Measurements from ENCODE around the gene COA7.

The COA7 gene

DNA sequence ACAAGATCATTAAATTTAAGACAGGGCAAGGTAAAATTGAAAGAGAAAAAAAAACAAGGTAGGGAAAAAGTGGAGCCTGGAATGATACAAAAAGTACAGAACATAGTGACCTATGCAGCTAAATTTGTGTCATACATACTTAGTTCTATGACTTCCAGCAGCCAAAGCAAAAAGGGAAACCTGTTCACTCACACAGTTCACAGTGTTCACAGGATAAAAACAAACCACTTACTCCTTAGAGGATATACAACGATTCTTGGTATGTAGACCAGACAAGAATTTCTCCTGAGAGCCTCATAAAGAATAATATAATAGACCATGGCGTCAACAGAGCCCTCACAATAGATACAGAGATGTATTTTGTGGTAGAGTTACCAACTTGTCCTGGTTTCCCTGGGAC is 27.5 kb downstream of the COA7 start:
- no peaks in the 10 kb centered on the region for H3K27me3 ChIP-seq (ENCODE audit: control insufficient read depth in 1 of 2, insufficient read depth in 2 of 2, low read length in 2 of 2)
- H3K4me3 ChIP-seq (ENCODE audit: low read depth in 1 of 2, low read length in 2 of 2) = no peak overlapping the region
- H3K9ac ChIP-seq (ENCODE audit: low read depth in 1 of 2, low read length in 2 of 2) = no peak overlapping the region
- no peaks in the 10 kb centered on the region for H3K4me1 ChIP-seq (ENCODE audit: control insufficient read depth in 1 of 2, insufficient read depth in 2 of 2, low read length in 2 of 2)
- no peaks in the 10 kb centered on the region for H3K9me3 ChIP-seq (ENCODE audit: control insufficient read depth in 1 of 2, low read length in 2 of 2)
- no peaks in the 10 kb centered on the region for H3K36me3 ChIP-seq (ENCODE audit: control insufficient read depth in 1 of 2, insufficient read depth in 2 of 2, low read length in 2 of 2)
- no peak overlapping the region for H3K27ac ChIP-seq (ENCODE audit: low read depth, low read length)

DNA sequence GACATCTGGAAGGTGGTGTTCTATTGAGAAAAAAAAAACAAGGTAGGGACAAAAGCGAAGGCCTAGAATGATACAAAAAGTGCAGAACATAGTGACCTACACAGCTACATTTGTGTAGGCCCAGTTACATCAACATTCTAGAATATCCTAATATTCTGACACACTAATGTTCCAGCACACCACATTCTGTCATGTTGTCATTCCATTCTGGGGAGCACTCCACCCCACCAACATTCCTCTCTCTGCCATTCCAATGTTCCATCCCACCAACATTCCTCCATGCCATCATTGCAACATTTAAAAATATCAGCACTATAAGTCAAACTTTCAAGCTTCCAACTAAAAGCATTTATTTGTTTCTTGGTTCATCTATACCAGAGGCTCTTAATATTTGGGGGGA is 28.5 kb downstream of the COA7 start:
- Histone ChIP-seq H3K27me3 (ENCODE audit: control insufficient read depth in 1 of 2, insufficient read depth in 2 of 2, low read length in 2 of 2) (no peaks in the 10 kb centered on the region), H3K27ac (ENCODE audit: low read depth, low read length) (no peak overlapping the region), H3K9me3 (ENCODE audit: control insufficient read depth in 1 of 2, low read length in 2 of 2) (no peaks in the 10 kb centered on the region), H3K36me3 (ENCODE audit: control insufficient read depth in 1 of 2, insufficient read depth in 2 of 2, low read length in 2 of 2) (no peaks in the 10 kb centered on the region), H3K9ac (ENCODE audit: low read depth in 1 of 2, low read length in 2 of 2) (no peak overlapping the region), H3K4me1 (ENCODE audit: control insufficient read depth in 1 of 2, insufficient read depth in 2 of 2, low read length in 2 of 2) (no peaks in the 10 kb centered on the region), H3K4me3 (ENCODE audit: low read depth in 1 of 2, low read length in 2 of 2) (no peak overlapping the region)

DNA sequence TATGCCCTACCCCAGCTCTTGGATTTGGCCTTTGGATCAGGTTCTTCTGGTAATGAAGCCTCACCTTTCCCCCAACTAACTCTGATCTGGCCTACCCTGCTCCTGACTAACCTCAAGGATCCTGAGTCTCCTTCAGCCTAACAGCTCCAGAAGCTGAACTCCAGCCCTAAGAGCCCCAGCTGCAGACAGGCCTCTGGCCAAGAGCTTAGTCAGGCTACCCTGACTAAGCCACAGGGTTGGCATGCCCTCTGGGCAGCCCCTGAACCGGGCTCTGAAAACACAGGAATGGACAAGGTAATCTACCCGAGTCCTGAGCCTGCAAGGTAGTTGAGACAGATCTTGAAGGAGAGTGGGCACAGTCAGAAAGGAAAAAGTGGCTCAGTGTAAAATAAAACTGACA is 29.4 kb downstream of the COA7 start:
- H3K4me3 ChIP-seq (ENCODE audit: low read depth in 1 of 2, low read length in 2 of 2) = no peak overlapping the region
- no peaks in the 10 kb centered on the region for H3K4me1 ChIP-seq (ENCODE audit: control insufficient read depth in 1 of 2, insufficient read depth in 2 of 2, low read length in 2 of 2)
- no peak overlapping the region for H3K27ac ChIP-seq (ENCODE audit: low read depth, low read length)
- no peak overlapping the region for H3K9ac ChIP-seq (ENCODE audit: low read depth in 1 of 2, low read length in 2 of 2)
- H3K36me3 ChIP-seq (ENCODE audit: control insufficient read depth in 1 of 2, insufficient read depth in 2 of 2, low read length in 2 of 2) = no peaks in the 10 kb centered on the region
- H3K27me3 ChIP-seq (ENCODE audit: control insufficient read depth in 1 of 2, insufficient read depth in 2 of 2, low read length in 2 of 2) = no peaks in the 10 kb centered on the region
- no peaks in the 10 kb centered on the region for H3K9me3 ChIP-seq (ENCODE audit: control insufficient read depth in 1 of 2, low read length in 2 of 2)

DNA sequence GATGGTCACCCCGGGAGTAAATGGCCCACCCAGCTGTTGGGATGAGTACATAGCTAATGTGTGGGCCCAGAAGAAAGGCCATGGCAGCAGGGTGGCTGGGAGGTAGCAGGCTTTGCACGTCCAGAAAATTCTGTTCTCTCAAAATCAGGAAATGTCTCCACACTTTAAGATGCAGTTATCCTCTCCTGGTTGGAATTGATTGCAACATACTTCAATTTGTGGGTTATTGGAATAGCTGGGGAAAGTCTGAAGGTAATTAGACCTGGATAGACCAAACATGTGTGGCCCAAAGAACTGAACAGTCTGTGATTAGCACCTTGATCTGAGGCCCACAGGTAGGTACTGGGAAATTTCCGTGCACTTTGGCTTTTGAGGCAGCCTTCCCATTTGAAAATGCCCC is 30.2 kb downstream of the COA7 start:
- H3K4me3 ChIP-seq (ENCODE audit: low read depth in 1 of 2, low read length in 2 of 2) = no peak overlapping the region
- no peaks in the 10 kb centered on the region for H3K27me3 ChIP-seq (ENCODE audit: control insufficient read depth in 1 of 2, insufficient read depth in 2 of 2, low read length in 2 of 2)
- no peaks in the 10 kb centered on the region for H3K9me3 ChIP-seq (ENCODE audit: control insufficient read depth in 1 of 2, low read length in 2 of 2)
- H3K4me1 ChIP-seq (ENCODE audit: control insufficient read depth in 1 of 2, insufficient read depth in 2 of 2, low read length in 2 of 2) = no peaks in the 10 kb centered on the region
- no peaks in the 10 kb centered on the region for H3K36me3 ChIP-seq (ENCODE audit: control insufficient read depth in 1 of 2, insufficient read depth in 2 of 2, low read length in 2 of 2)
- H3K9ac ChIP-seq (ENCODE audit: low read depth in 1 of 2, low read length in 2 of 2) = no peak overlapping the region
- no peak overlapping the region for H3K27ac ChIP-seq (ENCODE audit: low read depth, low read length)

GRCh38 chr1:52667290-52667689 is 30.9 kb downstream of the COA7 start:
- Histone ChIP-seq H3K27me3 (ENCODE audit: control insufficient read depth in 1 of 2, insufficient read depth in 2 of 2, low read length in 2 of 2) (no peaks in the 10 kb centered on the region), H3K36me3 (ENCODE audit: control insufficient read depth in 1 of 2, insufficient read depth in 2 of 2, low read length in 2 of 2) (no peaks in the 10 kb centered on the region), H3K4me3 (ENCODE audit: low read depth in 1 of 2, low read length in 2 of 2) (no peak overlapping the region), H3K4me1 (ENCODE audit: control insufficient read depth in 1 of 2, insufficient read depth in 2 of 2, low read length in 2 of 2) (no peaks in the 10 kb centered on the region), H3K9ac (ENCODE audit: low read depth in 1 of 2, low read length in 2 of 2) (no peak overlapping the region), H3K9me3 (ENCODE audit: control insufficient read depth in 1 of 2, low read length in 2 of 2) (no peaks in the 10 kb centered on the region), H3K27ac (ENCODE audit: low read depth, low read length) (no peak overlapping the region)

DNA sequence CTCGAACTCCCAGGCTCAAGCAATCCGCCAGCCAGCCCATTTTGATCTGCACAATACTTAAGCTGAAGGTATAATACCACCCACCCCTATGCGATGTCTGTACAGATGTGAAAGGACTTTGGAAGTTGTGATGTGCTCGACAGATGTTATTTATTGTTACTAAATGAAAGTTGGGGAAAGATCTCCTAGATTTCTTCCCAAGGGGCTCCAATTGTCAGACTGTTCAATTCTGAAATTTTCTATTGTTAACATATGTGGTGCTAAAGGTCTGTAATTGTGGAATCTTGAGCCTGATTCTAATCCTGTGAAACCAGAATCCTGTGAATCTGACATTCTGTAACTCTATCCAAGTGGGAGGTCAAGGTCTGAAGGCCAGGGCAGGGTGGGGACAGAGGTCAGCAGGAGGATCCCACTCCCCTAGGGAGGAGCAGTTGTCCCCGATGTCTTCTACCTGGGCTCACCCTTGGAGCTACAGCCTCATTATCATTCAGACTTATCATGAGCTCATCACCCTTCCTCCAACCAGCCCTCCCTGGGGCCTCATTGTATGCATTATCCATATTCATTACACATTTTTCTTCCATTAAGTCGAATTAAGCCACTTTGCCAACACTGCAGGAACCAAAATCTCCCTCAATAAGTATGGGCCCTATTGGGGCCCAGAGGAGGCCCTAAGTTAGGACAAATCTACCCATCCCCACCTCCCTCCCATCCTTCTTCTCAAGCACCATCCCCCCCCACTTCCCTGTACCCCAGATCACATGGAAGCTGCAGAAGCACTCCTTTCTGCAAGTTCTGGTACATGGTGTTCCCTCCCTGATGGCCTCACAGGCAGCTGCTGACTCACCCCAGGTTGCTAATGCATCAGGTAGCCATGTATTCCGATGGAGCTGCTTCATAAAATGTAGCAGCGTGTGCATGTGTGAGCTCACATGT is 32.9 kb downstream of the COA7 start:
- H3K4me1 ChIP-seq (ENCODE audit: control insufficient read depth in 1 of 2, insufficient read depth in 2 of 2, low read length in 2 of 2) = no peaks in the 10 kb centered on the region
- no peaks in the 10 kb centered on the region for H3K27me3 ChIP-seq (ENCODE audit: control insufficient read depth in 1 of 2, insufficient read depth in 2 of 2, low read length in 2 of 2)
- no peaks in the 10 kb centered on the region for H3K36me3 ChIP-seq (ENCODE audit: control insufficient read depth in 1 of 2, insufficient read depth in 2 of 2, low read length in 2 of 2)
- H3K9me3 ChIP-seq (ENCODE audit: control insufficient read depth in 1 of 2, low read length in 2 of 2) = no peaks in the 10 kb centered on the region
- no peak overlapping the region for H3K27ac ChIP-seq (ENCODE audit: low read depth, low read length)
- H3K4me3 ChIP-seq (ENCODE audit: low read depth in 1 of 2, low read length in 2 of 2) = no peak overlapping the region
- no peak overlapping the region for H3K9ac ChIP-seq (ENCODE audit: low read depth in 1 of 2, low read length in 2 of 2)

DNA sequence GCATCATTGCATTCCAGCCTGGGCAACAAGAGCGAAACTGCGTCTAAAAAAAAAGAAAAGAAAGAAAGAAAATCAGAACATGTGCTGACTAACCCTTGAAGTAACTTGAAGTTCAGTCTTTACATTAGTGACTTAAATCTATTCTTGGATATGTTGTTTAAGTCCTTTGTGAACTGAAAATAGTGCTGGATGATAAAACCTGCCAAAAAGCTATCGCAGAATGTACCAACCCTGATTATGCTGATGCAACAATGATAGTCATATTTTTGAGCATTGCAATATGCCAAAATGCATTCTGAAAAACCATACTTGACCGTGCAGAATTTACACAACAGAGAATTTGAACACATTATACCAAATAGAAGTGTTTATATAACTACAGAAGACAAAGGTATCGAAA is 34.4 kb downstream of the COA7 start:
- Histone ChIP-seq H3K9me3 (ENCODE audit: control insufficient read depth in 1 of 2, low read length in 2 of 2) (no peaks in the 10 kb centered on the region), H3K4me1 (ENCODE audit: control insufficient read depth in 1 of 2, insufficient read depth in 2 of 2, low read length in 2 of 2) (no peaks in the 10 kb centered on the region)

GRCh38 chr1:52662645-52663313 is 35.4 kb downstream of the COA7 start:
- Histone ChIP-seq H3K9ac (ENCODE audit: low read depth in 1 of 2, low read length in 2 of 2) (no peak overlapping the region), H3K9me3 (ENCODE audit: control insufficient read depth in 1 of 2, low read length in 2 of 2) (no peaks in the 10 kb centered on the region), H3K4me3 (ENCODE audit: low read depth in 1 of 2, low read length in 2 of 2) (no peak overlapping the region), H3K36me3 (ENCODE audit: control insufficient read depth in 1 of 2, insufficient read depth in 2 of 2, low read length in 2 of 2) (no peaks in the 10 kb centered on the region), H3K27ac (ENCODE audit: low read depth, low read length) (no peak overlapping the region), H3K4me1 (ENCODE audit: control insufficient read depth in 1 of 2, insufficient read depth in 2 of 2, low read length in 2 of 2) (no peaks in the 10 kb centered on the region), H3K27me3 (ENCODE audit: control insufficient read depth in 1 of 2, insufficient read depth in 2 of 2, low read length in 2 of 2) (no peaks in the 10 kb centered on the region)

More for the DNA sequence above, 34.4 kb downstream of the COA7 start:
- Histone ChIP-seq H3K9ac (ENCODE audit: low read depth in 1 of 2, low read length in 2 of 2) (no peak overlapping the region), H3K4me3 (ENCODE audit: low read depth in 1 of 2, low read length in 2 of 2) (no peak overlapping the region), H3K27ac (ENCODE audit: low read depth, low read length) (no peak overlapping the region), H3K36me3 (ENCODE audit: control insufficient read depth in 1 of 2, insufficient read depth in 2 of 2, low read length in 2 of 2) (no peaks in the 10 kb centered on the region), H3K27me3 (ENCODE audit: control insufficient read depth in 1 of 2, insufficient read depth in 2 of 2, low read length in 2 of 2) (no peaks in the 10 kb centered on the region)

DNA sequence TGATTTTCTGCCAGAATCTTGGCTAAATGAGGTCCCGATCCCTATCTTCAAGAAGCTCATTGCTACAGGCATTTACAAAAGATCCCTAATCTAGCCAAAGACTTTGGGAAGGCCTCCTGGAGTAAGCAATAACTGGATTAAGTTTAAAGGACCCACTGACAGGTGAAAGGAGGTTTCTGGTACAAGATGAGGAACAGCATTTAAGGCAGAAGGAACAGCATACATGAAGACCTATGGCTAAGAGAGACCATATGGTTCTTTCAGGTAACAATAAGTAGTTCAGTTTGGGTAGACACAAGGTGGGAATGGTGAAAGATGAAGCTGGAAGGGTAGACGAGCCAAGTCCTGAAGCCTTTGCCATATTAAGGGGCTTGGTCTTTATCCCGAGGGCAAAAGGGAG is 37.3 kb downstream of the COA7 start:
- no peak overlapping the region for H3K4me3 ChIP-seq (ENCODE audit: low read depth in 1 of 2, low read length in 2 of 2)
- H3K27me3 ChIP-seq (ENCODE audit: control insufficient read depth in 1 of 2, insufficient read depth in 2 of 2, low read length in 2 of 2) = no peaks in the 10 kb centered on the region
- no peaks in the 10 kb centered on the region for H3K4me1 ChIP-seq (ENCODE audit: control insufficient read depth in 1 of 2, insufficient read depth in 2 of 2, low read length in 2 of 2)
- H3K9me3 ChIP-seq (ENCODE audit: control insufficient read depth in 1 of 2, low read length in 2 of 2) = no peaks in the 10 kb centered on the region
- no peak overlapping the region for H3K9ac ChIP-seq (ENCODE audit: low read depth in 1 of 2, low read length in 2 of 2)
- no peaks in the 10 kb centered on the region for H3K36me3 ChIP-seq (ENCODE audit: control insufficient read depth in 1 of 2, insufficient read depth in 2 of 2, low read length in 2 of 2)
- H3K27ac ChIP-seq (ENCODE audit: low read depth, low read length) = no peak overlapping the region

DNA sequence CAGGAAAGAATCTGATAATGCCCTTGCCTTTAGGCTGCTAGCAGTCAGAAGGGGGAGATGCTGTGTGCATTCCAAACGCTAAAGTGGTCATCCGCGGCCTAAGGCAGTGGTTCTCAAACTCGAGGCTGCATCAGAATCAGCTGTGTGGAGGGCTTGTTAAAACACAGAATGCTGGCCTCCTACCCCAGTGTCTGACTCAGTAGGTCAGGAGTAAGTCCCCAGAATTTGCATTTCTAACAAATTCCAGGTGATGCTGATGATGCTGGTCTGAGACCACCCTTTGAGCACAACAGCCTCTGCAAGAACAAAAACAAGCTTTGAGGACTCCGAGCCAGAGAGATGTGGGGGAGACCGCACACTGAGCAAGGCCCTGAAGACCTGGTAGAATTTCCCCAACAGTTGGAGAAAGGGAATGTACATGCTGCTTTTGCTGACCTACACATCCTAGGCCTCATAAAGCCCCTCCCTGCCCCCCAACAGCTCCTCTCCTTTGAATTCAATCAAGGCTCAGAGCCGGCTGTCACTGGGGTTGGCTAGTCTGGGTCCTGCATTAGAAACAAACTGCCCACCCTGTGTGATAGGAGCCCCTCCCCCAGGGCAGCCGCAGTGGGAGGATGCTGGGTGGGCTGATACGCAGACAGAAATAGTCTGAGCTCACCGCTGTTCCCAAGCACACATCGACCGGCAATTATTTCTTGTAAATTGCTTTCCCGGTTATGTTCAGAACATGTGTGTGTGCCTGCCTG is 38.1 kb downstream of the COA7 start:
- Histone ChIP-seq H3K27ac (ENCODE audit: low read depth, low read length) (no peak overlapping the region), H3K36me3 (ENCODE audit: control insufficient read depth in 1 of 2, insufficient read depth in 2 of 2, low read length in 2 of 2) (no peaks in the 10 kb centered on the region), H3K4me1 (ENCODE audit: control insufficient read depth in 1 of 2, insufficient read depth in 2 of 2, low read length in 2 of 2) (no peaks in the 10 kb centered on the region), H3K4me3 (ENCODE audit: low read depth in 1 of 2, low read length in 2 of 2) (no peak overlapping the region), H3K9me3 (ENCODE audit: control insufficient read depth in 1 of 2, low read length in 2 of 2) (no peaks in the 10 kb centered on the region), H3K27me3 (ENCODE audit: control insufficient read depth in 1 of 2, insufficient read depth in 2 of 2, low read length in 2 of 2) (no peaks in the 10 kb centered on the region), H3K9ac (ENCODE audit: low read depth in 1 of 2, low read length in 2 of 2) (no peak overlapping the region)

Data from duodenal mucosa (tissue), 2 donors.